IMR-90 (cell line): Measurements from ENCODE around the gene FBXO9. TPM values are rescaled to one million over a fixed set of nuclear protein-coding genes. Genes with fewer than 3 reads are reported as not detected.

Experiments used
- ATAC-seq: fragments of 200-7000 bp; cut with Tn5 transposase; 2 replicates; pipeline ENCODE4 v1.9.1; 2020; ENCODE audit warnings: low read depth, mild to moderate bottlenecking, moderate library complexity
- BruUV-seq: library from RNA; stranded (reverse); fragments of 400-500 nt; replicated peaks from 2 replicates; lab custom pipeline; 2021; lab: Mats Ljungman, UMichigan
- CTCF ChIA-PET: fragments of 300-600 bp; formaldehyde crosslinking; extraction: SDS; loops from one replicate; lab custom pipeline; 2021; ENCODE audit warnings: antibody characterized with exemption; lab: Yijun Ruan, JAX
- POLR2A ChIA-PET: fragments of 300-600 bp; sonication (Branson Sonifier 250); formaldehyde crosslinking; loops from one replicate; lab custom pipeline; 2022; ENCODE audit warnings: antibody characterized with exemption; ENCODE audit not compliant: unreplicated experiment; lab: Charles Lee
- DNase-seq: peaks from one replicate; pipeline ENCODE4 v3.0.0; 2013
- H2AFZ ChIP-seq: replicated peaks from 2 replicates; pipeline ENCODE3; 2013; ENCODE audit warnings: low read length, mild to moderate bottlenecking; ENCODE audit not compliant: poor library complexity
- H2AK5ac ChIP-seq: 2 replicates; pipeline ENCODE4 v1.6.1; 2013; ENCODE audit warnings: low read depth, low read length, inconsistent platforms
- H2AK9ac ChIP-seq: replicated peaks from 2 replicates; pipeline ENCODE3; 2013; ENCODE audit warnings: mild to moderate bottlenecking, low read depth, low read length, moderate library complexity; ENCODE audit not compliant: poor library complexity
- H2BK120ac ChIP-seq: 2 replicates; pipeline ENCODE4 v1.6.1; 2013; ENCODE audit warnings: low read depth, low read length, inconsistent platforms
- H2BK15ac ChIP-seq: 3 replicates; pipeline ENCODE4 v1.6.1; 2013; ENCODE audit warnings: low read depth, low read length, inconsistent platforms
- H2BK20ac ChIP-seq: 2 replicates; pipeline ENCODE4 v1.6.1; 2013; ENCODE audit warnings: low read depth, mild to moderate bottlenecking, inconsistent platforms, low read length, moderate library complexity
- H2BK5ac ChIP-seq: 2 replicates; pipeline ENCODE4 v1.6.1; 2013; ENCODE audit warnings: mild to moderate bottlenecking, low read depth, low read length, inconsistent platforms; ENCODE audit not compliant: poor library complexity, severe bottlenecking
- H3K14ac ChIP-seq: replicated peaks from 2 replicates; pipeline ENCODE4 v1.6.1; 2013; ENCODE audit warnings: low read depth, low read length, inconsistent platforms
- H3K18ac ChIP-seq: 2 replicates; pipeline ENCODE4 v1.6.1; 2013; ENCODE audit warnings: low read depth, low read length, control low read depth
- H3K23ac ChIP-seq: 2 replicates; pipeline ENCODE4 v1.6.1; 2013; ENCODE audit warnings: low read depth, low read length, inconsistent platforms
- H3K27ac ChIP-seq: 2 replicates; pipeline ENCODE4 v1.5.1; 2013; ENCODE audit warnings: mild to moderate bottlenecking, control low read depth, low read length; ENCODE audit not compliant: insufficient read depth
- H3K27me3 ChIP-seq: 2 replicates; pipeline ENCODE4 v1.6.1; 2013; ENCODE audit warnings: low read length; ENCODE audit not compliant: control insufficient read depth, insufficient read depth
- H3K36me3 ChIP-seq: 2 replicates; pipeline ENCODE4 v1.6.1; 2013; ENCODE audit warnings: low read length, mixed read lengths; ENCODE audit not compliant: control insufficient read depth, insufficient read depth
- H3K4ac ChIP-seq: 2 replicates; pipeline ENCODE4 v1.6.1; 2013; ENCODE audit warnings: low read depth, low read length, inconsistent platforms
- H3K4me1 ChIP-seq: 2 replicates; pipeline ENCODE4 v1.6.1; 2013; ENCODE audit warnings: low read length, mixed read lengths; ENCODE audit not compliant: control insufficient read depth, insufficient read depth
- H3K4me2 ChIP-seq: 2 replicates; pipeline ENCODE4 v1.6.1; 2013; ENCODE audit warnings: low read depth, mild to moderate bottlenecking, control low read depth, low read length, moderate library complexity
- H3K4me3 ChIP-seq: 2 replicates; pipeline ENCODE4 v1.5.1; 2013; ENCODE audit warnings: low read depth, mild to moderate bottlenecking, control low read depth, low read length, moderate library complexity; ENCODE audit not compliant: insufficient read depth
- H3K56ac ChIP-seq: 2 replicates; pipeline ENCODE4 v1.6.1; 2013; ENCODE audit warnings: low read length, inconsistent platforms; ENCODE audit not compliant: insufficient read depth; ENCODE audit errors: extremely low read depth
- H3K79me1 ChIP-seq, 2 experiments: 2 replicates each; pipeline ENCODE4 v1.6.1; 2013; ENCODE audit warnings: low read length in 2 of 2, inconsistent platforms in 1 of 2, low read depth in 1 of 2
- H3K9ac ChIP-seq: 2 replicates; pipeline ENCODE4 v1.6.1; 2013; ENCODE audit warnings: low read depth, low read length, control low read depth
- H3K9me1 ChIP-seq: 2 replicates; pipeline ENCODE4 v1.6.1; 2013; ENCODE audit warnings: low read length, inconsistent platforms; ENCODE audit not compliant: insufficient read depth
- H3K9me3 ChIP-seq: 2 replicates; pipeline ENCODE4 v1.6.1; 2013; ENCODE audit warnings: low read length; ENCODE audit not compliant: control insufficient read depth, insufficient read depth
- H4K20me1 ChIP-seq: 2 replicates; pipeline ENCODE4 v1.6.1; 2013; ENCODE audit warnings: low read length, inconsistent platforms; ENCODE audit not compliant: insufficient read depth
- H4K5ac ChIP-seq: 2 replicates; pipeline ENCODE4 v1.6.1; 2013; ENCODE audit warnings: mild to moderate bottlenecking, low read depth, low read length, control low read depth
- H4K8ac ChIP-seq, 2 experiments: 2 replicates each; pipeline ENCODE4 v1.6.1; 2013; ENCODE audit warnings: low read depth in 2 of 2, low read length in 2 of 2, control low read depth in 1 of 2, inconsistent platforms in 1 of 2
- H4K91ac ChIP-seq: 2 replicates; pipeline ENCODE4 v1.6.1; 2013; ENCODE audit warnings: low read depth, low read length, inconsistent platforms; ENCODE audit not compliant: insufficient read depth
- FOS ChIP-seq: fragments of 150-350 bp; IDR thresholded peaks from 2 replicates; pipeline ENCODE4 v1.6.1; 2016; ENCODE audit warnings: low read depth, low read length
- MAFK ChIP-seq: IDR thresholded peaks from 2 replicates; pipeline ENCODE4 v1.6.1; 2012; ENCODE audit warnings: low read depth, low read length, improper control_type of control experiment
- MXI1 ChIP-seq: IDR thresholded peaks from 2 replicates; pipeline ENCODE4 v1.6.1; 2012; ENCODE audit warnings: low read depth, mild to moderate bottlenecking, low read length, moderate library complexity, borderline replicate concordance
- RAD21 ChIP-seq: IDR thresholded peaks from 2 replicates; pipeline ENCODE4 v1.6.1; 2012; ENCODE audit warnings: low read length, improper control_type of control experiment
- RCOR1 ChIP-seq: IDR thresholded peaks from 2 replicates; pipeline ENCODE4 v1.6.1; 2012; ENCODE audit warnings: mild to moderate bottlenecking, low read length, improper control_type of control experiment; ENCODE audit not compliant: insufficient replicate concordance
- SMC3 ChIP-seq: fragments of 150-350 bp; IDR thresholded peaks from 2 replicates; pipeline ENCODE4 v1.6.1; 2016; ENCODE audit warnings: low read depth, mild to moderate bottlenecking, antibody characterized with exemption, low read length, moderate library complexity
- WGBS, 2 experiments: methylation state at CpG; one replicate each; pipeline versions ENCODE4 v1.1.5 to v1.1.7; 2013; ENCODE audit warnings: missing lambda C conversion rate in 2 of 2; ENCODE audit not compliant: insufficient read length in 1 of 2; ENCODE audit errors: extremely low coverage in 2 of 2; 5-methylcytosine and 5-hydroxymethylcytosine counted together
- dilution Hi-C: fragments of 300-500 bp; cut with HindIII; formaldehyde crosslinking; loops from one replicate; pipeline ENCODE4 v1.14.3; 2018; ENCODE audit warnings: low sequenced_read_pairs; ENCODE audit not compliant: unreplicated experiment
- in situ Hi-C: fragments of 300-500 bp; cut with MboI; formaldehyde crosslinking; loops from 3 replicates; pipeline ENCODE4 v1.14.3; 2019; ENCODE audit warnings: low sequenced_read_pairs, inconsistent platforms, mixed read lengths
- intact Hi-C: fragments of 100-400 bp; cut with micrococcal nuclease; formaldehyde crosslinking; loops from 2 replicates; pipeline ENCODE4 v1.10.0; 2022
- polyA plus RNA-seq, 3 experiments: library from polyadenylated mRNA; depleted of rRNA; stranded (reverse); fragments of >200 nt; gene quantifications; 2 replicates each; pipeline ENCODE4 v1.2.3, GENCODE V29; 2012; ENCODE audit warnings: low replicate concordance in 1 of 3
- total RNA-seq: library from RNA; depleted of rRNA; stranded (reverse); fragments of >200 nt; gene quantifications from 2 replicates; pipeline ENCODE4 v1.2.3, GENCODE V29; 2012
- TF ChIP-seq, protein P1 (sequence below): fragments of 150-350 bp; IDR thresholded peaks from 2 replicates; pipeline ENCODE4 v1.6.1; 2016; ENCODE audit warnings: low read depth, mild to moderate bottlenecking, low read length, moderate library complexity, borderline replicate concordance

The FBXO9 gene
- total and polyA plus RNA-seq, 2 of the 4 experiments (the other 2 are of a cell fraction) = 49.6 to 65.9 TPM

DNA sequence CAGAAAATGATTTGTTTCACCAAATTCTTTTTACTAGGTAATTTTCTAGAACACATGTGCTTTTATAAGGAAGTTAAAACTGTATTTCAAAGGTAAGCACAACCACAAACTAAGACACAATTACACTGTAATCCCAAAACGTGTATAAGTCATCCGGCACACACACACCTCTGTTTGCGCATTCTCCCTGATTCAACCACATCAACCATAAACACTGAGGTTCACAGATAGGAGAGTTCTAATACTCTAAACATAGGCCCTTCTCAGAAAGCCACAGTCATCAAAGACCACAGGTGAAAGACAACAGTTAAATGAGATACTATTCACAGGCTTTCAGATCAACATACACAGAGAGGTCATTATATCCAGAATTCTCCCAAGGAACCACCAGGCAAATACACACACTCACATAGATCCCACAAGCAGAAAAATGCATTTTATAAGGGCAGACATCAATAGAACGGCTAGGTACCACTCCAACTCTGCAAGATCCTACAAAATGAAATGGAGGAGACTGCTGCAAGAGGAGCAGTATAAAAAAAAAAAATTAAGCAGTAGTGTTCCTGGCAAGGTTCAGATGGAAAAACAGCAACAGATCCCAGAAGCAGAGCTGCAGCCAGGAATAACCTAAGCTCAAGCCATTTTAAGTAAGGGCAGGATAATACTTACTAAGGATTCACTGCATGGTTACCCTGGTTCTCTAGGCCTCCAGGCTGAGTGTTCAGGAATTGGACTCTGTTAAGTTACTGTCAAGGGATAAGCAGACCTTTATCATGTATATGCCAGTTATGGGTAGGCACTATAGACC, 6.6 kb upstream of the FBXO9 start:
- Histone ChIP-seq H3K18ac (no peak overlapping the region), H3K9ac (no peak overlapping the region), H2BK15ac (no peak overlapping the region), H3K9me1 (peaks cover 5% of the 10 kb centered on the region; the same call in 1 of the 2 replicates), H3K27me3 (no peaks in the 10 kb centered on the region), H3K36me3 (peaks cover 5% of the 10 kb centered on the region; the same call in 1 of the 2 replicates), H2AFZ (no peak overlapping the region), H4K5ac (no peak overlapping the region), H3K4me2 (no peak overlapping the region; the same call in 1 of the 2 replicates), H3K79me1 (peaks cover 39 to 56% of the 10 kb centered on the region in 2 experiments), H2AK5ac (no peak overlapping the region), H4K91ac (no peak overlapping the region), H4K8ac (no peak overlapping the region), H3K23ac (no peak overlapping the region), H3K4me3 (no peak overlapping the region), H4K20me1 (no peaks in the 10 kb centered on the region), H3K56ac (no peak overlapping the region), H3K14ac (no peak overlapping the region), H3K9me3 (no peaks in the 10 kb centered on the region), H2BK120ac (no peak overlapping the region), H3K27ac (no peak overlapping the region), H3K4me1 (peaks cover 8% of the 10 kb centered on the region), H2BK20ac (no peak overlapping the region), H2AK9ac (no peak overlapping the region), H2BK5ac (no peak overlapping the region), H3K4ac (no peak overlapping the region)
- BruUV-seq = no TSS peak
- ChIA-PET CTCF (interaction anchor here (0.6 to 1.6 kb wide), 2 partner anchors 15 to 21 kb away, joined by 3 to 5 read pairs; no protein-coding TSS in a partner anchor), POLR2A (no interaction called here)
- intact Hi-C loops (no loop called here), dilution Hi-C loops (no loop called here), in situ Hi-C loops (no loop called here)
- TF ChIP-seq, protein P1, sequence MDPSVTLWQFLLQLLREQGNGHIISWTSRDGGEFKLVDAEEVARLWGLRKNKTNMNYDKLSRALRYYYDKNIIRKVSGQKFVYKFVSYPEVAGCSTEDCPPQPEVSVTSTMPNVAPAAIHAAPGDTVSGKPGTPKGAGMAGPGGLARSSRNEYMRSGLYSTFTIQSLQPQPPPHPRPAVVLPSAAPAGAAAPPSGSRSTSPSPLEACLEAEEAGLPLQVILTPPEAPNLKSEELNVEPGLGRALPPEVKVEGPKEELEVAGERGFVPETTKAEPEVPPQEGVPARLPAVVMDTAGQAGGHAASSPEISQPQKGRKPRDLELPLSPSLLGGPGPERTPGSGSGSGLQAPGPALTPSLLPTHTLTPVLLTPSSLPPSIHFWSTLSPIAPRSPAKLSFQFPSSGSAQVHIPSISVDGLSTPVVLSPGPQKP = no peak
- TF ChIP-seq MAFK = no peak
- TF ChIP-seq RAD21 = no peak
- TF ChIP-seq SMC3 = no peak
- no peak for TF ChIP-seq RCOR1
- TF ChIP-seq MXI1 = no peak
- no peak for TF ChIP-seq FOS
- WGBS, 2 experiments = 100% methylated on average over 2 of the region's 4 CpGs; no CpG with 5 or more reads in 1 of the 2 experiments
- DNase-seq (no peak), ATAC-seq (no peak)
